Islet precursor cell (in vitro differentiated cells): ENCODE results near the gene KATNIP.
"Not testable (repeated sequence)": the region's sequence is repeated elsewhere in the genome, so short reads cannot be mapped to it uniquely, and the experiment has no call there.

ENCODE experiments used
- DNase-seq: peaks from one replicate; pipeline ENCODE4 v3.0.0-alpha.2; 2018

Gene KATNIP

DNA sequence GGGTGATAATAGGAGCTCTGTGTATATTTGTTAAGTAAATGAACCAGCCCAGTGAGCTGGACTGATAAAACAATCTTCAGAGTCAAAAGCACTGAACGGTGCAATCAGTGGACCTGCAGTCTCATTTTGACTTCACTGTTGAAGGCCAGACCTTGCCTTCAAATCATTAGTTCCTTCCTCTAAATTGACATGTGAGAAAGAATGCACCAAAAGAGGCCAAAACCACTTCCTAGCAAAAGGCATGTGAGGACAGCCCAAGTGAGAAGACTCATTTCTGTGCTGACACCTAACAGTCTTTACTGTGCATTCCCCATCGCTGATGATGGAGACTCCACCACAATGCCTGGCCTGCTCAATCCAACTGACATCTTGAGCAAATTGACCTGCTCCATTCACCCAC, 10.8 kb upstream of the KATNIP start:
- no peak for DNase-seq

DNA sequence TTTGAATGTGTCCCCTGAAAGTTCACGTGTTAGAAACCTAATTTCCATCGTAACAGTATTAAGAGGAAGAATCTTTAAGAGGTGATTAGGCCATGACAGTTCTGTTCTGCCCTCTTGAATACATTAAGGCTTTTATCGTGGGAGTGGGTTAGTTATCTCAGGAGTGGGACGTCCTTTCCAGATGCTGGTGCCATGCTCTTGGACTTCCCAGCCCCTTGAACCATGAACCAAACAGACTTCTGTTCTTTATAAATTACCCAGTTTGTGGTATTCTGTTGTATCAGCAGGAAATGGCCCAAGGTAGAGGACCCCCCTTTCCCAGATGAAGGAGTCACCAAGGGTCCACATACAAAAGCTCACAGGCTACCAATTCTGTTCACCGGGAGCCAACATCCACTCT, 10.3 kb upstream of the KATNIP start:
- DNase-seq, result no peak

- DNase-seq, result no peak
Measured at GRCh38 chr16:27543801-27544200, 6.1 kb upstream of the KATNIP start.

DNA sequence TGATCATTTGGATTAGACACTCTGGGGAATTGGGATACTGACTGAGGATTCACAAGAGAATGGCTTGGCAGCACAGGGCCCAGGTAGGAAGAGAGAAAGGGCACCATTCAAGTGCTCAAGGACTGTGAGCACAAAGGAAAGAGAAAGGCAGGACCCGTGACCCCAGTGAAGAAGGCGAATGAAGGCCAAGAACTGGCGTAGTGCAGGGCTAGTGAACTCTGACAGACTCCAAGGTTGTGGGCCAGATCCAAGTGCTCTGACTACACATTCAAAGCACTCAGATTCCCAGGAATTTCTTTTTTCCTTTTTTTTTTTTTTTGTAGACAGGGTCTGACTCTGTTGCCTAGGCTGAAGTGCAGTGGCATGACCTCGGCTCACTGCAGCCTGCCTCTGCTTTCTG, 5.3 kb upstream of the KATNIP start:
- no peak for DNase-seq

DNA sequence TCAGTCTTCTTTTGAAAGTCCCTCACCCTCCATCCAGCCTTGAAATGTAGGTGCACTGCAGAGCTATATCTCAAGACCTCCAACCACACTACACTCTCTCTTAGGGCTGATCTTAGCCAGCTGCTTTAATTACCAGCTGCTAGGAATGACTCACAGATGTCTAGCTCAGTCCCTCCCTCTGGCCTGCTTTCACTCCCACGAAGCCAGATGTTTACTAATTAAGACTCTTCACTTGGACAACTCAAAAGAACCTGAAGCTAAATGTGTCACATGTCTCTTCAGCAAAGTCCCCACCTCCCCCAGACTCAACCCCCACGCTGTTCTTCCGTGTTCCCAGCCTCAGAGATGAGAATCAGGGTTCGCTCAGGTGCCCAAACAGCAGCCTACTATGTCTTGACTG, 2.8 kb upstream of the KATNIP start:
- DNase-seq, result peak; percentile 72

GRCh38 chr16:27547851-27548250, 2.1 kb upstream of the KATNIP start:
- DNase-seq, result no peak

- DNase-seq, result no peak
Measured at GRCh38 chr16:27549464-27549745, 539 bp upstream of the KATNIP start.

DNA sequence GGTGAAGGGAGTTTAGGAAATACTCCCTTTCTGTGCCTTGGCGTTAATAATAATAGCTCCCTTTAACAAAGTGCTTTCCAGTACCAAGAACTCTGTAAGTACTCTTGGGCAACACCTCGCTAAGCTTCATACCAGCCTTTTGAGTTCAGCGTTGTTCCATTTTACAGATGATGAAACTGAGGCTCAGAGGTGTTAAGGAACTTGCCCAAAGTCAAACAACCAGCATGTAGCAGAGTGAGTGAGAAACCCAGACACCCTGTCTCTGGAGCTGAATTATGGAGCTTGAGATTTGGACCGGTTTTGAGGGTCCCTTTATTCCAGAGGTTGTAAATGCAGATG, 607 bp downstream of the KATNIP start:
- DNase-seq, result no peak

DNA sequence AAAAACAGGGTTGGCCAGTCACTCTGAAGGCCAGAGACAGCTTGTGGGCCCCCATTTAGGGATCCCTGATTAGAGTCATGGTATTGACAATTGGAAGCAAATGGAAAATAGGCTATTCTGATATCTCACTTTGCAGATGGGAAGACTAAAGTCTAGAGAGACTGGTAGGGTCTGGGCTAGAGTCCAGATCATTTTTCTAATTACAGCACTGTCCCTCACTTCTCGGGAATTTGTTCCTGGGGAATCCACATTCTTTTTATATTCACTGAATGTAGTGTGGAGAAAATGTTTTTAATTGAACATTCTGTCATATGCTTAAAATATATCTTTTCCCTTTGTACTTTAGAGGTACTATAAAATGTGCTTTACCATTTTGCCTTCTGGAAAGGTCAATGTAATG, 1.1 kb downstream of the KATNIP start:
- DNase-seq, result no peak

- DNase-seq, result no peak
Measured at GRCh38 chr16:27556471-27556870, 6.5 kb downstream of the KATNIP start.

GRCh38 chr16:27558434-27558833, 8.5 kb downstream of the KATNIP start:
- no peak for DNase-seq

DNA sequence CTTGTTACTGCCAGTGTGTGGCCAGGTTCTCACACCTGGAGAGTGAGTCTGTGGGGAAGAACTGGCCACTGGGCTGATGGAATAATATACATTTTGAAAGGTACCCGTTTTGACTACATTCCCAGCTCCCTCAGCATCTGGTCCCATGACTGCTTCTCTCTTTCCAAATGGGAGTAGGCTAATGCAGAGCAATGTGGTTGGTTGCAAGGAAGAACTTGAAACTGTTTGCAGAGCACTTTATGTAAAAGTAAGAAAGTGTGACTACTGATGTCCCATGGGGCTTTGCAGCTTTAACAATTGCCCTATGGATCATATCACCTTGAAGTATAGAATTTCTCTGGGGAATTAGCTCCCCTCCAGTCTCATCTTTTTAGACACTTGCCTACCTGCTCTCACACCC, 9.0 kb downstream of the KATNIP start:
- DNase-seq, result no peak

DNA sequence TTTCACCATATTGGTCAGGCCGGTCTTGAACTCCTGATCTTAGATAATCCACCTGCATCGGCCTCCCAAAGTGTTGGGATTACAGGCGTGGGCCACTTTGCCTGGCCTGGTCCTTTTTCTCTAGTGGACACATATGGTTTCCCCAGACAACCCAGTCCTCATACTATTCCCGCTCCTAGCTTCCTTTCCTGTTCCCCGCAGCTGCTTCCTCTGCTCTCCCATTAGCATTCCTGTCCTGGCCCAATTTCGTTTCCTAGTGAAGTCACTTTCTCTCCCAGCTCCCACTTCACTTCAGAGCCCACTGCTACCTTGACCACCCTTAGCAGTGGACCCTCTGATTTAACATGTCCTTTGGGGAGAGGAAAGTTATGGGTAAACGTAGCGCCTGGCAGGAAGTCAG, 11.3 kb downstream of the KATNIP start:
- DNase-seq, result no peak

DNA sequence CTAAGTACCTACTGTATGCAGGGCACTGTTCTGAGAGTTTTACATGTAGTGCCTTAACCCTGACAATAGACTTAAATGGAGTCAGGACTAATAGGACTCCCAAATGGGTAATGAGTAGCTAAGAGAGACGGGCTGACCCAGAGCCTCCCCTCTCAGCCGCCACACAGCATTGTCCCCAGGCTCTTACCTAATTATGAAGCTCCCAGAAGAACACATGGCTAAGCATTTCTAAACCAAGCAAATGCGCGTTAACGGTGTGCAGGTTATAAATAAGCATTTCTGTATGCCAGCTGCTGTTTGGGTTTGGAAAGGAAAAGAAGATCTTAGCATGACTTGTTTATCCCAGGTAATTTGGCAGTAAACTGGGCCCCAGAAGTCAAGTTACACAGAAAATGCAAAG, 14.3 kb downstream of the KATNIP start:
- DNase-seq, result no peak

DNA sequence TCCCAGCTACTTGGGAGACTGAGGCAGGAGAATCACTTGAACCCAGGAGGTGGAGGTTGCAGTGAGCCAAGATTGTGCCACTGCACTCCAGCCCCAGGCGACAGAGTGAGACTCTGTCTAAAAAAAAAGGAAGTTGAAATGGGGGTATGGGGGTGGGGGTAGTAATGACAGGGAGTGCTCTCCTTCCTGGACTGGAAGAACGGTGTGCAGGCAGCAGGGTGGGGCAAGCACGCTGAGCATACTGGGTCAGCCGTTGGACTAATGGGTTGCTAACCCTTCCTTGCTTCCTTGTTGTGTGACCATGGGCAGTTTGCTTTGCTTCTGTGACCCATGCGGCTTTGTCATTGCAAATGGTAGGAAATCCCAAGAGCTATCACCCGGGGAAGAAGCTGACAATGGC, 16.5 kb downstream of the KATNIP start:
- DNase-seq, result no peak

GRCh38 chr16:27568077-27568476, 18.1 kb downstream of the KATNIP start:
- DNase-seq, result no peak

GRCh38 chr16:27570986-27571385, 21.0 kb downstream of the KATNIP start:
- DNase-seq, result not testable (repeated sequence)

DNA sequence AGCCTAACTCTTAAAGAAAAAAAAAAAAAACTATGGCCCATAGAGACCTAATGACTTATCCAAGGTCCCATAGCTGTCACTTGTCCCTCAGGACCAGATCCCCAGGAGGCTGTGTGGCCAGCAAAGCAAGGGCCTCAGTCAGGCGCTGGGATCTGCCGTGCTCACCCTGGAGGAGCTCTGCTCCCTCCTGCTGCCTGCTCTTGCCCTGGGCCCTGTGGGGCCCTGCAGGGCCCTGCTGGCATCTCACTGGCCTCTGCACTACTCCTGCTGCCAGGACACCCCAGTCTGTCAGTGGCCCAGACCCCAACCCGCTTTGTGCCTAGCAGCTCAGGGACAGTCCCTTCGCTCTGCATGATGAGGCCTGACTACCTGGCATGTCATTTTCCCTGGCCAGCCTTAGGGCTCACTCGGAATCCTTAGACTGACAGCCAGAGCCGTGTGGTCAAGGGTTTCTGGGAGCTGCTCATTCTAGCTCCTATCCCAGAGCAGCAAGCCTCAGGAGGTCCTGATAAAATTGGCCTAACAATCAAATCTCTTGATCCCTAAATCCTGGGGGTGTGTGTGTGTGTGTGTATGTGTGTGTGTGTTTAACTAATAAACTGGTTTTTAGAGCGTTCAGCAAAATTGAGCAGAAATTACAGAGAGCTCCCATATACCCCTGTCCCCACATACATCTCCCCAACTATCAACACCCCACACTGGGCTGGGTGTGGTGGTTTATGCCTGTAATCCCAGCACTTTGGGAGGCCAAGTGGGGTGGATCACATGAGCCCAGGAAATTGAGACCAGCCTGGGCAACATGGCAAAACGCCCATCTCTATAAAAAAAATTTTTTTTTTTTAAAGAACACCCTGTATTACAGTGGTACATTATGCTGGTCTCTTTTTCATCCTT, 21.7 kb downstream of the KATNIP start:
- DNase-seq, result no peak

DNA sequence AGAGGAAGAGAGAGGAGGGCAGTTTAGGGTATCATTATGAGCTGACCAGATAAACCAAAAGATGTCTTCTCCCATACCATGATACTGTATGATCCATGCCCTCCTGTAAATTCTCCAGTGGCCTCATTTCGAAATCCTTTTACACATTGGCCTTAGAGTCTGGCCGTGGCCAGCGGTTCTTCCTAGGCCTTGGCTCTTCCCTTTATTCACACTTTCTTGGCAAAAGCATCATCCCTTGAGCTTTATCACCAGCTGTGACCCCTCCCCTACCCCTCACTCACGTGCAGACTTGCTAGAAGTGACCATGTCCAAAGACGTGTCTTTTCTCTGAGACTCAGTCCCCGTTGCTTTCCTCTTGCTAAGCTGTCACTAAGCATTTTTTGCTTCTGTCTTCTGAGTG, 22.8 kb downstream of the KATNIP start:
- DNase-seq, result no peak

DNA sequence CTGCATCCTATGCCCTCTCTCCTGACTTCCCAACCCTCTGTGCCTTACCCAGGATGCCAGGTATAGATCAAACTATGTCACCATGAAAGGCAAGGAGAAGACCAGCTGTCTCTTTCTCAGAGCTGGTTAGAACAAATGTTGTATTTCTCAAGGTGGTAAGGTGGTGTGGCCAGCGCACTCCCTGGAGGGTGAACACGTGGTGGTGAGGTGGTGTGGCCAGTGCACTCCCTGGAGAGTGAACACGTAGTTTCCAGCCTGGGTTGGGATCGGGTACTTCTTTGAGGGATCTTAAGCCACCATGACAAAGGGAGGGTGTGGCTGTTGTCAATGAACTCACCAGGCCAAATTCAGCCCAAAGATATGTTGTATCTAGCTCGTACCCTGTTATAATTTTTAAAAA, 26.8 kb downstream of the KATNIP start:
- no peak for DNase-seq

GRCh38 chr16:27579087-27579980, 29.4 kb downstream of the KATNIP start:
- no peak for DNase-seq

DNA sequence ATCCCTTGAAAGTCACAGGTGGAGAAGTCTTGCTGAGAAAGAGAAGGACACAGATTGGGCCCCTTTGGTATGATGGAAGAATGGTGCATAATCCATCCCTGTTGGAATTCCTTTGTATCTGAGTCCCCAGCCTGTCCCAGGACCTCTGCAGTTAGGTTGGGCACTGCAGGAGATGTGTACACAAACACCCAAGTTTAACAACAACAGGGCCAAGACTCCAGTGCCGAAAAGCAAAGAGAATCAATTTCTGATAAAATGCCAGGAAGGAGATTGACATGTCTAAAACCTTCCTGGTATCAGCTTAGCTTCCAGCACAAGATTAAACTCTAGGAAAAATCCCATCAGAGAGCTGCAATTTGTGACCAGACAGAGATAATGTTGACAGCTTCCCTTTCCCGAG, 32.9 kb downstream of the KATNIP start:
- DNase-seq, result no peak

DNA sequence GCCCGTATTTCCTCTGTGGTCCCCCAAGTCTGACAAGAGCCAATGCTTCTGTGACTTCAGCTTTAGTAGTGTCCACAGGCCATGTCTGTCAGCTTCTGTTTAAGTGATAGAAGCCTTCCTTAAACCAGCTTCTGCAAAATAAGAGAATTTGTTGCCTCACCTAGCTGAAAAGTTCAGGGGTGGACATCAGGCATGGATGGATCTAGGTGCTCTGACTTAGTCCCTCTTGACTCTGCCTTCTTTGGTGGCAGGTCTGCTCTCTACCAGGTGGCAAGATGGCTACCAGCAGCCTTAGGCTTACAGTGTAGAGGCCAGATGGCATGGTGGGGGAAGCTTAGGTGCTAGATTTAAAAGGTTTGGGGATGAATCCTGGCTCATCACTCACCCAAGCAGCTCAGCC, 33.7 kb downstream of the KATNIP start:
- no peak for DNase-seq

- no peak for DNase-seq
Measured at GRCh38 chr16:27585200-27585599, 35.3 kb downstream of the KATNIP start.

DNA sequence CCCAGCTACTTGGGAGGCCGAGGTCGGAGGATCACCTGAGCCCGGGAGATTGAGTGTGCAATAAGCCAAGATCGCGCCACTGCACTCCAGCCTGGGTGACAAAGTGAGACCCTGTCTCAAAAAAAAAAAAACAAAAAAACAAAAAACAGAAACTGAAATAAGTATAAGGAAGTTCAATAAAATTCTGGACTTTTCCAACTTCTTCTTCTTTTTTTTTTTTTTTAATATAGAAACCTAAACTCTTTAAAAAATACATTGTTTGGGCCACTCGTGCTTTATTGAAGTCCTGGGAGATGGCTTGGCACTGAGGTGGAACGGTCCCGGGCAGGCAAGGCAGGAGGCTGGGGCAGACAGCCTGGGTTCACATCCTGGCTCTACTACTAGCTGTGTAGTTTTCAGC, 36.8 kb downstream of the KATNIP start:
- no peak for DNase-seq
